ENCODE results near the gene ANO2. TPM values are rescaled to one million over a fixed set of nuclear protein-coding genes. Genes with fewer than 3 reads are reported as not detected.

Gene ANO2
- total and polyA plus RNA-seq, 8 donors, result 0.43 to 2.4 (median 0.97) TPM

DNA sequence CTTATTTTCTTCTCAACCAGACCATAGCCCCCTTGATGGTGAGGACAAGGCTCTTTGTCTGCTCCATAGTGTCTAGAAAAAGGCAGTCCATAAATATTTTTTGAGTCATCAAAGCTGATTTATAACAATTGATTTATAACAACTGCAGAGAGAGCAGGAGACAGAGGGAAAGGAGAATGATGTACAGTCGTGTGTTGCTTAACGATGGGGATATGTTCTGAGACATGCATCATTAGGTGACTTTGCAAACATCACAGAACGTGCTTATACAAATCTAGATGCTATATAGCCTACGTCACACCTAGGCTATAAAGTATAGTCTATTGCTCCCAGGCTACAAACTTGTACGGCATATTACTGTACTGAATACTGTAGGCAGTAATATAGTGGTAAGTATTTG is 369.8 kb downstream of the ANO2 start:
- intact Hi-C loops (cut with DNase I), result no loop called here
- TF ChIP-seq, protein P1, sequence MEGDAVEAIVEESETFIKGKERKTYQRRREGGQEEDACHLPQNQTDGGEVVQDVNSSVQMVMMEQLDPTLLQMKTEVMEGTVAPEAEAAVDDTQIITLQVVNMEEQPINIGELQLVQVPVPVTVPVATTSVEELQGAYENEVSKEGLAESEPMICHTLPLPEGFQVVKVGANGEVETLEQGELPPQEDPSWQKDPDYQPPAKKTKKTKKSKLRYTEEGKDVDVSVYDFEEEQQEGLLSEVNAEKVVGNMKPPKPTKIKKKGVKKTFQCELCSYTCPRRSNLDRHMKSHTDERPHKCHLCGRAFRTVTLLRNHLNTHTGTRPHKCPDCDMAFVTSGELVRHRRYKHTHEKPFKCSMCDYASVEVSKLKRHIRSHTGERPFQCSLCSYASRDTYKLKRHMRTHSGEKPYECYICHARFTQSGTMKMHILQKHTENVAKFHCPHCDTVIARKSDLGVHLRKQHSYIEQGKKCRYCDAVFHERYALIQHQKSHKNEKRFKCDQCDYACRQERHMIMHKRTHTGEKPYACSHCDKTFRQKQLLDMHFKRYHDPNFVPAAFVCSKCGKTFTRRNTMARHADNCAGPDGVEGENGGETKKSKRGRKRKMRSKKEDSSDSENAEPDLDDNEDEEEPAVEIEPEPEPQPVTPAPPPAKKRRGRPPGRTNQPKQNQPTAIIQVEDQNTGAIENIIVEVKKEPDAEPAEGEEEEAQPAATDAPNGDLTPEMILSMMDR (IDR thresholded peaks at IDR 0.05), result no peak
- Histone ChIP-seq H3K4me1 (no peaks in the 10 kb centered on the region), H3K36me3 (no peaks in the 10 kb centered on the region), H3K27me3 (peaks cover 0 to 9% (median 0%) of the 10 kb centered on the region in 4 donors), H3K27ac (no peak overlapping the region), H3K9me3 (no peaks in the 10 kb centered on the region), H3K4me3 (no peak overlapping the region)
- FAIRE-seq (no peak), DNase-seq (no peak), ATAC-seq (no peak)
- WGBS, 2 donors, result 53 to 54% methylated on average over 5 of the region's 5 CpGs

DNA sequence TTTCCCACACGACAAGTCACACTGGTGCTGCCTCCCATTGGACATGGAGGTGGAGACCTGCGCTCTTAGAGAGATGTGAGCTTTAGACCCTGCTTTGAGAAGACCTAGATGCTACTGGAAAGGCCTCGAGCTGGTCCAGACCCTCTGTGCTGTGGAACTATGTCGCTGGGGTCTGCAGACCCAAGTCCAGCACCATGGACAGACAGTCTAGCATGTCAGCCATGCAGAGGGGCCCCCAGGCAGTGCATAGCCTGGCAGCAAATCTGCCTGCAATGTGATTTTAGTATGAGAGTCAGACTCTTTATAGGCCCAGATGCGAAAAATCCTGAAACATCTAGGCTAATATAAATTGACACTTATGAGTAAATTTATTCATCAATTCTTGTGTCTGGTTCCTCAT is 371.7 kb downstream of the ANO2 start:
- intact Hi-C loops (cut with DNase I), result no loop called here
- TF ChIP-seq, protein P1 (IDR thresholded peaks at IDR 0.05), result no peak
- H3K27ac ChIP-seq, result no peak overlapping the region
- no peaks in the 10 kb centered on the region for H3K36me3 ChIP-seq
- WGBS, 2 donors, result 67 to 78% methylated on average over 5 of the region's 5 CpGs
- H3K9me3 ChIP-seq, result no peaks in the 10 kb centered on the region
- H3K27me3 ChIP-seq, result peaks cover 0 to 9% (median 0%) of the 10 kb centered on the region in 4 donors
- no peaks in the 10 kb centered on the region for H3K4me1 ChIP-seq
- no peak overlapping the region for H3K4me3 ChIP-seq
- DNase-seq (no peak), FAIRE-seq (no peak), ATAC-seq (no peak)

DNA sequence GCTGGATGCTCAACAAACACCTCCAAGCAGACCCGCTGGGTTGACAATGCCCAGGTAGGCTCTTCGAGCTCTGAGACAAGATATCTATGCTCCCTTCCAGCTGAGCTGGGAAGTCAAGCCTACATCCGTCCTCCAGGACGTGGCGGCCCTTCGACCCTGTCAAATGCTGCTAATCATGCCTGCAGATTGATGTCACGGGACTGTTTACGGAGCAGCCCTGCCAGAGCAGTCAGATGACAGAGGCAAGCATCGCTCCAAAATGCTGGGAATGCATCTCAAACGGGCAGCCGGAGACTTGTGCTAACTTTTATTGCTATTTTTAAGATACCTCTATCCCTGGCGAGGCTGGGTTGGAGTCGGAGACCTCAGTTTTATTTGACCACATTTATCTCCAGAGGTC is 373.9 kb downstream of the ANO2 start:
- 17 to 20% methylated on average over 13 of the region's 13 CpGs for WGBS, 2 donors
- Histone ChIP-seq H3K4me1 (no peaks in the 10 kb centered on the region), H3K27ac (no peak overlapping the region), H3K9me3 (no peaks in the 10 kb centered on the region), H3K27me3 (peaks cover 0 to 9% (median 0%) of the 10 kb centered on the region in 4 donors), H3K4me3 (no peak overlapping the region), H3K36me3 (no peaks in the 10 kb centered on the region)
- TF ChIP-seq, protein P1 (IDR thresholded peaks at IDR 0.05), result no peak
- ATAC-seq (no peak), FAIRE-seq (no peak), DNase-seq (no peak)
- intact Hi-C loops (cut with DNase I), result no loop called here

DNA sequence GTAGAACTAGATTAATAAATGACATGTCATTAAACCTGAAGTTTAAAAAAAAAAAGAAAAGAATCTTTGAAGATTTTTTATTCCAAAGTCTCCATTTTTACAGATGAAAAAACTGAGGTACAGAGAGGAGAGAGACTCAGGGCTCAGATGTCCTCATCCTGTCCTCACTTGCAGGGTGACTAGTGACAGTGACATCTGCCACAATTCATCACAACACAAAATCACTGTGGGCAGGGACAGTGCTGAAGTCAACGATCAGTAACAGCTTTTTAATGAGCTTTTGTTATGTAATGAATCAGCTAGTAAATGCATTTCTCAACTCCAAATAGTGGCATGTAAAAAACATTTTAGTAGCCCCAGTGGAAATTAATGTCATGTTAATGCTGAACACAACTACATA is 374.6 kb downstream of the ANO2 start:
- ATAC-seq (no peak), DNase-seq (no peak), FAIRE-seq (no peak)
- H3K36me3 ChIP-seq, result no peaks in the 10 kb centered on the region
- peaks cover 0 to 9% (median 0%) of the 10 kb centered on the region in 4 donors for H3K27me3 ChIP-seq
- no peak overlapping the region for H3K27ac ChIP-seq
- no peak overlapping the region for H3K4me3 ChIP-seq
- H3K4me1 ChIP-seq, result no peaks in the 10 kb centered on the region
- no peaks in the 10 kb centered on the region for H3K9me3 ChIP-seq
- TF ChIP-seq, protein P1 (IDR thresholded peaks at IDR 0.05), result no peak
- WGBS, 2 donors, result 7 to 17% methylated on average over 1 of the region's 1 CpG
- intact Hi-C loops (cut with DNase I), result no loop called here

DNA sequence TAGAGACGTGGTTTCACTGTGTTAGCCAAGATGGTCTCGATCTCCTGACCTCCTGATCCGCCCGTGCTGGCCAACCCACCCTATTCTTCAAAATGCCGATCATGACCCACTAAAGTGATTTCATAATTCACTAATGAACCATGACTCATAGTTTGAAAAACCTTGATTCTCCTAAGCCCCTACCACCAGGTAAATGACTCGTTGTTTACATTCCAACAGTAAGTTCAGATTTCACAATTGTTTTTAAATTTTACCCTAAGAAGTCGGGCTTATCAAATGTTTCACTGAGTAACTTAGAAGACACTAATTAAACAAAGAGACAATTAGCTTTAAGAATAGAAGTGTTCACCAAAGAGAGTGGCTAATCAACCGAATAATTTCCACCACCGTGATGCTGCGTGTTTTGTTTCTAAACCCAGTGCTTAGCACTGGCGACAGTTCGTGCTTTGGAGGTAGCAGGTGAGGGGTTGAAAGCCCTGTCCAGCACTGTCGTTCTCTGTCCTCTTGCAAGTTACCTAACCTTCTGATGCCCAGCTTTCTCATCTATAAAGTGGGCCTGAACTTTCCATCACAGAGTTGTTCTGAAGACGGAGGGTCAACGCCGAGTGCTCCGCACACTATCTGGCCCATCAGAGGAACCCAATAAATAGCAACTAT is 376.6 kb downstream of the ANO2 start:
- no peak for DNase-seq
- Histone ChIP-seq H3K4me3 (no peak overlapping the region), H3K36me3 (no peaks in the 10 kb centered on the region), H3K9me3 (no peaks in the 10 kb centered on the region), H3K4me1 (no peaks in the 10 kb centered on the region), H3K27me3 (no peaks in the 10 kb centered on the region), H3K27ac (no peak overlapping the region)
- intact Hi-C loops (cut with DNase I), result no loop called here
- FAIRE-seq, result no peak
- TF ChIP-seq, protein P1 (IDR thresholded peaks at IDR 0.05), result no peak
- ATAC-seq, result no peak
- WGBS, 2 donors, result 41 to 49% methylated on average over 17 of the region's 17 CpGs

Data from pancreas (tissue), 10 donors.